K562 (cell line): ENCODE data around the gene PCDHA7. TPM values are rescaled to one million over a fixed set of nuclear protein-coding genes. Genes with fewer than 3 reads are reported as not detected.

ENCODE experiments used
- ATAC-seq: fragments of 200-7000 bp; cut with Tn5 transposase; 3 replicates; pipeline ENCODE4 v1.9.1; 2020; ENCODE audit warnings: moderate library complexity
- BruUV-seq: library from RNA; stranded (reverse); fragments of 400-500 nt; replicated peaks from 2 replicates; lab custom pipeline; 2021; lab: Mats Ljungman, UMichigan
- CTCF ChIA-PET: fragments of 300-600 bp; formaldehyde crosslinking; extraction: SDS; loops from one replicate; lab custom pipeline; 2021; ENCODE audit warnings: low intra/inter-chr PET ratio; lab: Yijun Ruan, JAX
- POLR2A ChIA-PET: fragments of 300-600, 350-650 bp; sonication (Branson Sonifier 250); formaldehyde crosslinking; extraction: SDS; loops from one replicate; lab custom pipeline; 2021; ENCODE audit warnings: antibody characterized with exemption, inconsistent platforms; lab: Yijun Ruan, JAX
- DNase-seq, 4 experiments: peaks; one replicate each; pipeline versions ENCODE4 v3.0.0 to v3.0.0-alpha.2; 2011 to 2018; ENCODE audit warnings: low spot score in 3 of 4, mixed read lengths in 3 of 4; ENCODE audit errors: extremely low read depth in 1 of 4
- FAIRE-seq: peaks from 2 replicates; lab custom pipeline; 2011; peaks lifted over from hg19 to GRCh38; lab: Jason Lieb, UNC
- H2AFZ ChIP-seq: 2 replicates; pipeline ENCODE4 v1.6.0; 2011; ENCODE audit warnings: low read depth, low read length, control low read depth, inconsistent platforms
- H3K27ac ChIP-seq: fragments of 200-600 bp; 3 replicates; pipeline ENCODE4 v1.8.0; 2011; ENCODE audit warnings: low read depth, mild to moderate bottlenecking, control low read depth, inconsistent platforms, low read length, moderate library complexity, mixed read lengths; ENCODE audit errors: extremely low read depth
- H3K27me3 ChIP-seq, 2 experiments: fragments of 300-600 bp in 1 of 2; 2 replicates in 1 of 2; 3 replicates in 1 of 2; pipeline versions ENCODE4 v1.6.0 to v1.8.0; 2011; ENCODE audit warnings: inconsistent platforms in 2 of 2, low read length in 2 of 2, mild to moderate bottlenecking in 1 of 2, mixed read lengths in 1 of 2, moderate library complexity in 1 of 2; ENCODE audit not compliant: control insufficient read depth in 2 of 2, insufficient read depth in 2 of 2
- H3K36me3 ChIP-seq: fragments of 300-600 bp; 3 replicates; pipeline ENCODE4 v1.8.0; 2011; ENCODE audit warnings: mild to moderate bottlenecking, low read length, inconsistent platforms; ENCODE audit not compliant: control insufficient read depth, insufficient read depth
- H3K4me1 ChIP-seq, 2 experiments: fragments of 200-600 bp in 1 of 2; replicated peaks in 1 of 2; 2 replicates in 1 of 2; 3 replicates in 1 of 2; pipeline versions ENCODE4 v1.5.1 to v1.8.0; 2011; ENCODE audit warnings: inconsistent platforms in 2 of 2, low read length in 2 of 2, mild to moderate bottlenecking in 1 of 2, mixed read lengths in 1 of 2, moderate library complexity in 1 of 2; ENCODE audit not compliant: control insufficient read depth in 2 of 2, insufficient read depth in 2 of 2
- H3K4me2 ChIP-seq: 2 replicates; pipeline ENCODE4 v1.6.1; 2011; ENCODE audit warnings: low read length, control low read depth, inconsistent platforms, mixed read lengths; ENCODE audit not compliant: insufficient read depth
- H3K4me3 ChIP-seq: fragments of 200-600 bp; sonication (generic), shearing (Covaris generic); 2 replicates; pipeline ENCODE4 v1.5.1; 2016; ENCODE audit warnings: control low read depth, inconsistent platforms
- H3K79me2 ChIP-seq: fragments of 200-600 bp; 3 replicates; pipeline ENCODE4 v1.8.0; 2011; ENCODE audit warnings: low read length, inconsistent platforms; ENCODE audit not compliant: control insufficient read depth, insufficient read depth
- H3K9ac ChIP-seq, 2 experiments: 2 replicates each; pipeline versions ENCODE4 v1.6.0 to v1.6.1; 2011; ENCODE audit warnings: low read depth in 2 of 2, low read length in 2 of 2, control low read depth in 1 of 2, inconsistent platforms in 1 of 2, mild to moderate bottlenecking in 1 of 2, mixed read lengths in 1 of 2; ENCODE audit not compliant: insufficient read depth in 1 of 2
- H3K9me1 ChIP-seq: one replicate; pipeline ENCODE4 v1.6.0; 2011; ENCODE audit warnings: inconsistent platforms, mild to moderate bottlenecking, low read length, moderate library complexity; ENCODE audit not compliant: control insufficient read depth, insufficient read depth
- H3K9me3 ChIP-seq: replicated peaks from 2 replicates; pipeline ENCODE4 v1.5.1; 2011; ENCODE audit warnings: low read depth, low read length, inconsistent platforms; ENCODE audit not compliant: control insufficient read depth, insufficient read depth
- H4K20me1 ChIP-seq: replicated peaks from 2 replicates; pipeline ENCODE4 v1.6.1; 2011; ENCODE audit warnings: low read length, inconsistent platforms, mixed read lengths; ENCODE audit not compliant: control insufficient read depth, insufficient read depth
- ATF2 ChIP-seq: sonication (generic); formaldehyde crosslinking; IDR thresholded peaks from 2 replicates; pipeline ENCODE4 v1.8.1; 2022; ENCODE audit warnings: missing genetic modification reagents
- FOXO4 ChIP-seq: fragments of 450-650 bp; formaldehyde crosslinking; IDR thresholded peaks from 2 replicates; pipeline ENCODE4 v1.4.0; 2020; ENCODE audit warnings: mild to moderate bottlenecking, moderate library complexity
- FOXP1 ChIP-seq: sonication (generic); formaldehyde crosslinking; IDR thresholded peaks from 2 replicates; pipeline ENCODE4 v1.8.0; 2022; ENCODE audit warnings: mild to moderate bottlenecking, missing genetic modification reagents
- HBP1 ChIP-seq: fragments of 450-650 bp; formaldehyde crosslinking; IDR thresholded peaks from 2 replicates; pipeline ENCODE4 v1.4.0; 2022; ENCODE audit warnings: missing genetic modification characterization
- HNRNPH1 ChIP-seq: fragments of 200-400 bp; formaldehyde crosslinking; optimal IDR thresholded peaks from 2 replicates; pipeline ENCODE3; 2017; ENCODE audit warnings: low read depth, mild to moderate bottlenecking, low read length, moderate library complexity
- KAT8 ChIP-seq: fragments of 450-650 bp; IDR thresholded peaks from 2 replicates; pipeline ENCODE4 v1.6.1; 2016; ENCODE audit warnings: low read depth, mild to moderate bottlenecking
- MECOM ChIP-seq: fragments of 250-450 bp; sonication (Bioruptor Pico); IDR thresholded peaks from 2 replicates; pipeline ENCODE4 v1.8.0; 2022; ENCODE audit warnings: inconsistent platforms
- MYBL2 ChIP-seq, 2 experiments: fragments of 450-650 bp in 1 of 2; sonication (generic) in 1 of 2; formaldehyde crosslinking in 1 of 2; IDR thresholded peaks; 2 replicates each; pipeline versions ENCODE4 v1.6.1 to v1.8.1; 2017 to 2022; ENCODE audit warnings: borderline replicate concordance in 1 of 2, inconsistent platforms in 1 of 2, low read depth in 1 of 2, mild to moderate bottlenecking in 1 of 2, missing genetic modification reagents in 1 of 2, moderate library complexity in 1 of 2
- MYNN ChIP-seq, 2 experiments: sonication (generic); formaldehyde crosslinking in 1 of 2; IDR thresholded peaks; 2 replicates each; pipeline versions ENCODE4 v1.5.0 to v1.6.1; 2016 to 2020; ENCODE audit warnings: antibody characterized with exemption in 1 of 2, missing genetic modification reagents in 1 of 2
- NFATC3 ChIP-seq: fragments of 450-650 bp; IDR thresholded peaks from 2 replicates; pipeline ENCODE4 v1.6.1; 2017; ENCODE audit warnings: mild to moderate bottlenecking
- SRSF9 ChIP-seq: fragments of 200-400 bp; formaldehyde crosslinking; IDR thresholded peaks from 2 replicates; pipeline ENCODE4 v1.6.1; 2017; ENCODE audit warnings: low read depth, low read length, borderline replicate concordance
- THAP7 ChIP-seq: fragments of 250-450 bp; sonication (Bioruptor Pico); IDR thresholded peaks from 2 replicates; pipeline ENCODE4 v1.5.0; 2021
- ZNF436 ChIP-seq: fragments of 250-450, 450-650 bp; sonication (Bioruptor Pico); formaldehyde crosslinking; IDR thresholded peaks from 2 replicates; pipeline ENCODE4 v1.7.0; 2020; ENCODE audit warnings: mild to moderate bottlenecking
- ZNF57 ChIP-seq: fragments of 450-650 bp; formaldehyde crosslinking; IDR thresholded peaks from 2 replicates; pipeline ENCODE4 v1.4.0; 2020; ENCODE audit warnings: mild to moderate bottlenecking, moderate library complexity
- ZNF696 ChIP-seq: fragments of 250-450 bp; sonication (Bioruptor Pico); conservative IDR thresholded peaks from 2 replicates; pipeline ENCODE4 v1.4.0; 2020; ENCODE audit warnings: mild to moderate bottlenecking, moderate library complexity
- WGBS: fragments of 100-300 bp; shearing (Covaris generic); methylation state at CpG from one replicate; pipeline ENCODE4 v1.1.6; 2016; ENCODE audit warnings: low coverage, mixed read lengths; ENCODE audit not compliant: insufficient coverage; ENCODE audit errors: missing lambda C conversion rate; 5-methylcytosine and 5-hydroxymethylcytosine counted together
- in situ Hi-C: fragments of 300-500 bp; cut with MboI; formaldehyde crosslinking; loops from 4 replicates; pipeline ENCODE4 v1.15.0; 2018; ENCODE audit warnings: inconsistent platforms, mixed read lengths
- intact Hi-C: fragments of 100-400 bp; cut with micrococcal nuclease; formaldehyde crosslinking; loops from 2 replicates; pipeline ENCODE4 v1.14.2; 2022
- polyA plus RNA-seq, 8 experiments: library from polyadenylated mRNA; depleted of rRNA in 4 of 8; stranded (reverse) in 5 of 8; unstranded in 3 of 8; fragments of >200 nt; fragmentation: Nextera tagmentation in 2 of 8; fragmentation: Illumina TruSeq in 1 of 8; extraction: Ambion mirVana in 2 of 8; extraction: Trizol in 1 of 8; gene quantifications; 2 replicates each; pipeline versions ENCODE4 v1.2.1 to v1.2.3, GENCODE V29; 2011 to 2014; ENCODE audit warnings: inconsistent platforms in 1 of 8, missing spikeins in 1 of 8
- total RNA-seq, 7 experiments: library from RNA; depleted of rRNA in 6 of 7; stranded (reverse); fragments of >200 nt in 6 of 7; fragmentation: Illumina TruSeq in 2 of 7; extraction: Trizol in 2 of 7; gene quantifications; 2 replicates each; pipeline versions ENCODE4 v1.2.1 to v1.2.3, GENCODE V29; 2011 to 2021; ENCODE audit warnings: low replicate concordance in 1 of 7

The PCDHA7 gene
- total and polyA plus RNA-seq, 9 of the 15 experiments (the other 6 are each of a cell fraction or from before 2014, with no cell fraction given): not detected

- intact Hi-C loops: no loop called here
- CTCF ChIA-PET: no interaction called here
- no peak for TF ChIP-seq ZNF57 (CRISPR knock-in tag)
- TF ChIP-seq MECOM (CRISPR knock-in tag): no peak
- TF ChIP-seq NFATC3: no peak
- no peak for TF ChIP-seq SRSF9
- TF ChIP-seq FOXO4: no peak
- no peak for TF ChIP-seq FOXP1 (CRISPR knock-in tag)
- no peak for TF ChIP-seq ZNF436
- TF ChIP-seq KAT8: no peak
- no peak for TF ChIP-seq MYNN (IDR thresholded peaks at IDR 0.05)
- no peak for TF ChIP-seq MYNN (CRISPR knock-in tag; IDR thresholded peaks at IDR 0.05)
- TF ChIP-seq ATF2: no peak
- TF ChIP-seq HNRNPH1: no peak
- no peak for TF ChIP-seq HBP1 (CRISPR knock-in tag)
- TF ChIP-seq MYBL2 (IDR thresholded peaks at IDR 0.05; ENCODE audit: low read depth): no peak
- TF ChIP-seq MYBL2 (CRISPR knock-in tag; IDR thresholded peaks at IDR 0.05; ENCODE audit: borderline replicate concordance): no peak
- TF ChIP-seq THAP7 (CRISPR knock-in tag): no peak
- no peak for TF ChIP-seq ZNF696 (CRISPR knock-in tag)
Observed at GRCh38 chr5:140883927-140884697, 50.0 kb downstream of the PCDHA7 start.

More at GRCh38 chr5:140883927-140884697, 50.0 kb downstream of the PCDHA7 start:
- BruUV-seq: no TSS peak
- WGBS: 27% methylated on average over 66 of the region's 79 CpGs
- H3K9me3 ChIP-seq: 0 out of 2 replicates have a peak, but pooled peaks cover 2% of the 10 kb centered on the region
- in situ Hi-C loops: no loop called here
- FAIRE-seq: no peak
- POLR2A ChIA-PET: no interaction called here
- no peaks in the 10 kb centered on the region for H4K20me1 ChIP-seq
- H3K27ac ChIP-seq: no peak overlapping the region
- no peaks in the 10 kb centered on the region for H3K36me3 ChIP-seq
- H3K4me1 ChIP-seq: no peaks in the 10 kb centered on the region; a peak in 1 of 5 replicates
- H3K79me2 ChIP-seq: no peaks in the 10 kb centered on the region
- no peak for DNase-seq
- ATAC-seq: no peak
- H3K27me3 ChIP-seq: no peaks in the 10 kb centered on the region
- H3K9ac ChIP-seq: no peak overlapping the region
- no peak overlapping the region for H3K4me2 ChIP-seq
- no peaks in the 10 kb centered on the region for H3K9me1 ChIP-seq
- H3K4me3 ChIP-seq: no peak overlapping the region
- no peak overlapping the region for H2AFZ ChIP-seq
